ENCODE results near the gene HSD11B1. TPM values are rescaled to one million over a fixed set of nuclear protein-coding genes. Genes with fewer than 3 reads are reported as not detected.
"Not testable (repeated sequence)": the region's sequence is repeated elsewhere in the genome, so short reads cannot be mapped to it uniquely, and the experiment has no call there.

The HSD11B1 gene
- total RNA-seq, 6 experiments from 2014 or later: not detected

DNA sequence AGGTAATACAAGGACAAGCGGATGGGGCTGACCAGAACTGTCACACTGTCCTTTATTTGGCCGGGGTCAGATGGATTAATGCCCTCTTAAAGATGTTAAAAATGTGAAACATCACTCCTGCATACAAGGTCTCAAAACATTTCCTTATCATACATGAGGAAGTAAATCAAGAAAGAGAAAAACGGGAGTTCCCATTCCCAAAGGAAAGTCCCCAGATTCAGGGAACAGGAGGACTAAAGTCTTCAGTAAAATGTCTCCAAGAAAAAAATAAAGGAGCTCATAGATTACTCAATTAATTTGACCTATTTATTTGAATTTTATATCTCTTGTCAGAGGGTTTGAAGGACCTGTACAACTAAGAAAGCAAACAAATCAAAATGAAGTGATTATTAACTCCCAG lies 13.4 kb upstream of the HSD11B1 start:
- no peak overlapping the region for H3K27ac Mint-ChIP-seq
- no peak overlapping the region for H3K4me3 Mint-ChIP-seq
- no peaks in the 10 kb centered on the region for H3K36me3 Mint-ChIP-seq (ENCODE audit: low read depth)
- DNase-seq: no peak
- H3K27me3 Mint-ChIP-seq (ENCODE audit: insufficient read depth): peaks cover 8% of the 10 kb centered on the region
- peaks cover 47% of the 10 kb centered on the region for H3K4me1 Mint-ChIP-seq (ENCODE audit: low read depth)
- TF ChIP-seq, protein P1, sequence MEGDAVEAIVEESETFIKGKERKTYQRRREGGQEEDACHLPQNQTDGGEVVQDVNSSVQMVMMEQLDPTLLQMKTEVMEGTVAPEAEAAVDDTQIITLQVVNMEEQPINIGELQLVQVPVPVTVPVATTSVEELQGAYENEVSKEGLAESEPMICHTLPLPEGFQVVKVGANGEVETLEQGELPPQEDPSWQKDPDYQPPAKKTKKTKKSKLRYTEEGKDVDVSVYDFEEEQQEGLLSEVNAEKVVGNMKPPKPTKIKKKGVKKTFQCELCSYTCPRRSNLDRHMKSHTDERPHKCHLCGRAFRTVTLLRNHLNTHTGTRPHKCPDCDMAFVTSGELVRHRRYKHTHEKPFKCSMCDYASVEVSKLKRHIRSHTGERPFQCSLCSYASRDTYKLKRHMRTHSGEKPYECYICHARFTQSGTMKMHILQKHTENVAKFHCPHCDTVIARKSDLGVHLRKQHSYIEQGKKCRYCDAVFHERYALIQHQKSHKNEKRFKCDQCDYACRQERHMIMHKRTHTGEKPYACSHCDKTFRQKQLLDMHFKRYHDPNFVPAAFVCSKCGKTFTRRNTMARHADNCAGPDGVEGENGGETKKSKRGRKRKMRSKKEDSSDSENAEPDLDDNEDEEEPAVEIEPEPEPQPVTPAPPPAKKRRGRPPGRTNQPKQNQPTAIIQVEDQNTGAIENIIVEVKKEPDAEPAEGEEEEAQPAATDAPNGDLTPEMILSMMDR (IDR thresholded peaks at IDR 0.05): no peak
- no peaks in the 10 kb centered on the region for H3K9me3 Mint-ChIP-seq

DNA sequence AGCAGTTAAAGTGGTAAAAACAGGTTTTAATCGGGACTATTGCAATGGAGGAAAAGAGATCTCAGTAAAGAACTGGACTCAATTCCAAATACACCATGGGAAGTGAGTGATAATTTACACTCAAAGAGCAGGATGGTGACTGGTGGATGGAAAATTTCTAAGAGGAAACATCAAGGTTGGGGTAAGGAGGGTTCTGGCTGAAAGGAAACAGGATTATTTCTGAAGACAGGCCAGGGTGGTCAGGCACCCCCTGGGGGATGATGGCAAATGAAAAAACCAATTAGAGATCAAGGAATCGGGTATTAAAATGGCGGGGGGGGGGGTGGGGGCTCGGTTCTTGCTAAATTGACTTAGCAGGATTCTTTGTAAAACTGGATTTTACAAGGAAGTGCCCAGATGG lies 12.3 kb upstream of the HSD11B1 start:
- H3K36me3 Mint-ChIP-seq (ENCODE audit: low read depth): no peaks in the 10 kb centered on the region
- no peak for DNase-seq
- TF ChIP-seq, protein P1 (IDR thresholded peaks at IDR 0.05): no peak
- no peaks in the 10 kb centered on the region for H3K9me3 Mint-ChIP-seq
- H3K27ac Mint-ChIP-seq: no peak overlapping the region
- peaks cover 12% of the 10 kb centered on the region for H3K27me3 Mint-ChIP-seq (ENCODE audit: insufficient read depth)
- no peak overlapping the region for H3K4me3 Mint-ChIP-seq
- peaks cover 36% of the 10 kb centered on the region for H3K4me1 Mint-ChIP-seq (ENCODE audit: low read depth)

DNA sequence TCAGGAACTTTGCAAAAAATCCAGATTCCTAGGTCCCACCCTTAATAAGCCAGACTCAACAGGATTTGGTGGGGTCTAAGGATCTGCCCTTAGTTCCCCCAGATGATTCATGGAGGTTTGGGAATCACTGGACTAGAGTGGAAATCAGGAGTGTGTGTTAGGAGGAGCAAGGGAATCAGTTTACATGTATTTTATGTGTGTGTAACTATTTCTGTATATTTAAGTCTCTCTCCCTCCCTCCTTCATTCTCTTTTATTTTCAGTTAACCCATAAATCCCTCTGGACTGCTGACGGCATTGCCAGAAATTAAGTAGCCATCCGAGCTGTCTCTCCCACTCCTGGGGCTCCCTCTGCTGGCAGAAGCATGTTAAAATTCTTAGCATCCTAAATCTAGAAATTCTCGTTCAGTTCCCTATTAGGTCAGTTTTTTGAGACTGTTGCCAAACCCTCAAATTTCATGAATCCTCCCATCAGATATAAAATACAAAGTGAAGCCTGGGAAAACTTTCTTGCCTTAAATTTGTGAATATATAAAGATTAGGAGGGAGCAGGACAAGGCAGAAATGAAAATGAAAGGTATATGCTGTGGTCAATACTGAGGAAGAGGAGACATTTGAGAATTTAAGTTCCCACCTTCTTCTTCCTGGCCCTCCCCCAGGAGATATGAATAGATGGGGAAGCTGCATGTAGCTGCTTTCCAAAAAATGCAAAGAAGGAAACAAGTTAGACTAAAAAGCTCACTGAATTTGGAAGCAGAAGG lies 11.7 kb upstream of the HSD11B1 start:
- H3K4me1 Mint-ChIP-seq (ENCODE audit: low read depth): peaks cover 30% of the 10 kb centered on the region
- no peaks in the 10 kb centered on the region for H3K9me3 Mint-ChIP-seq
- TF ChIP-seq, protein P1 (IDR thresholded peaks at IDR 0.05): peak; percentile 95
- H3K4me3 Mint-ChIP-seq: no peak overlapping the region
- no peak overlapping the region for H3K27ac Mint-ChIP-seq
- DNase-seq: peak; percentile 77
- peaks cover 12% of the 10 kb centered on the region for H3K27me3 Mint-ChIP-seq (ENCODE audit: insufficient read depth)
- H3K36me3 Mint-ChIP-seq (ENCODE audit: low read depth): no peaks in the 10 kb centered on the region

DNA sequence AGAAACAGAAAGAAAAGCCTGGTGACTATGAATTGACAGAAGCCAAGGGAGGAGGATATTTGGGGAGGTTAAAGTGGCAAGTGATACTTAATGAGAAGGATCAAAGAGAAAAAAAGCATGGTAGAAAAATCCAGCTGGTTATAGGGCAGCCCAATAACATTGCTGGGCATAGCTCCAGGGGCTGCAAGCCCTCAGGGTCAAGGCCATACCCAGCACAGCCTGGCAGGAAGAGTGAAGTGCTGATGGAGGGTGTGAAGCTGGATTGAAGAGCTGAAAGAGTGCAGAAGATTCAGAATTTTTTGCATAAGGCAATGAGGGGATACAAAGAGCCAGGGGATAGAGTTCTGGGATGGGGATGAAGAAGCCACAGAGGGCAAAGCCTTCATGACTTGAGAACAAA lies 8.0 kb upstream of the HSD11B1 start:
- Mint-ChIP-seq H3K9me3 (no peaks in the 10 kb centered on the region), H3K27ac (no peak overlapping the region), H3K27me3 (ENCODE audit: insufficient read depth) (peaks cover 31% of the 10 kb centered on the region), H3K4me1 (ENCODE audit: low read depth) (peaks cover 11% of the 10 kb centered on the region), H3K4me3 (no peak overlapping the region), H3K36me3 (ENCODE audit: low read depth) (no peaks in the 10 kb centered on the region)
- no peak for DNase-seq
- TF ChIP-seq, protein P1 (IDR thresholded peaks at IDR 0.05): no peak

DNA sequence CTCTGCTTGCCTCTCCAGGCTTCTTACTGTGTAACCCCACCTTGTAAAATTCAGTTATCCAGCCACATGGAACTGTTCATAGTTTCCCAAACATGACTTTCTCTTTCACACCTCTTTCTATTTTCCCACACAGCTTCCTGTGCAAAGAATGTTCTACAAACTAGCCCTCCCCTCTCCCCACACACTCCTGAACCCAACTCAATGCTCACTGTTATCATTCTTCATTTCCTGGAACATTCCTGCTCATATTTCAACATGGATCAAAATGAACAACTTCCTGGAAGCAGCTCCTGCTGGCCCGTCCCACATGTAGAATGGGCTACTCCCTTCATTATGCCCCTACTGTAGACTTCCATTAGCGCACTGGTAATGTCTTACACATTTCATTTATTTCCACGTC lies 7.5 kb upstream of the HSD11B1 start:
- peaks cover 35% of the 10 kb centered on the region for H3K27me3 Mint-ChIP-seq (ENCODE audit: insufficient read depth)
- DNase-seq: no peak
- no peaks in the 10 kb centered on the region for H3K36me3 Mint-ChIP-seq (ENCODE audit: low read depth)
- no peaks in the 10 kb centered on the region for H3K9me3 Mint-ChIP-seq
- H3K4me1 Mint-ChIP-seq (ENCODE audit: low read depth): peaks cover 10% of the 10 kb centered on the region
- TF ChIP-seq, protein P1 (IDR thresholded peaks at IDR 0.05): no peak
- no peak overlapping the region for H3K4me3 Mint-ChIP-seq
- H3K27ac Mint-ChIP-seq: no peak overlapping the region

DNA sequence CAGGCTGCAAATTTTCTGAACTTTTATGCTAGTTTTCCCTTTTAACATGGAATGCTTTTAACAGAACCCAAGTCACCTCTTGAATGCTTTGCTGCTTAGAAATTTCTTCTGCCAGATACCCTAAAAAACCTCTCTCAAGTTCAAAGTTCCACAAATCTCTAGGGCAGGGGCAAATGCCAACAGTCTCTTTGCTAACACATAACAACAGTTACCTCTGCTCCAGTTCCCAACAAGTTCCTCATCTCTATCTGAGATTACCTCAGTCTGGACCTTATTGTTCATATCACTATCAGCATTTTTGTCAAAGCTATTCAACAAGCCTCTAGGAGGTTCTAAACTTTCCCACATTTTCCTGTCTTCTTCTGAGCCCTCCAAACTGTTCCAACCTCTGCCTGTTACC lies 4.0 kb upstream of the HSD11B1 start:
- H3K36me3 Mint-ChIP-seq (ENCODE audit: low read depth); H3K27ac Mint-ChIP-seq; H3K9me3 Mint-ChIP-seq; DNase-seq; H3K4me1 Mint-ChIP-seq (ENCODE audit: low read depth); H3K4me3 Mint-ChIP-seq: not testable (repeated sequence)
- H3K27me3 Mint-ChIP-seq (ENCODE audit: insufficient read depth): peaks cover 38% of the 10 kb centered on the region
